Activated CD4-positive, alpha-beta T cell treated with anti-CD3 and anti-CD28 coated beads, Interleukin-2, amount 10 ng/mL, durations not matched to agents 7 days and 5 days (primary cell): ENCODE results near the gene OR2D3. TPM values are rescaled to one million over a fixed set of nuclear protein-coding genes. Genes with fewer than 3 reads are reported as not detected.
"Not testable (repeated sequence)": the region's sequence is repeated elsewhere in the genome, so short reads cannot be mapped to it uniquely, and the experiment has no call there.

ENCODE experiments used
- CTCF ChIA-PET: fragments of 350-600 bp; sonication (Branson Sonifier 250); formaldehyde crosslinking; loops from one replicate; lab custom pipeline; 2021; ENCODE audit warnings: antibody characterized with exemption; lab: Charles Lee
- POLR2A ChIA-PET: fragments of 350-600 bp; sonication (Branson Sonifier 250); formaldehyde crosslinking; loops from one replicate; lab custom pipeline; 2021; ENCODE audit warnings: antibody characterized with exemption; lab: Charles Lee
- DNase-seq: peaks from one replicate; pipeline ENCODE4 v3.0.0-alpha.2; 2020
- H3K27ac Mint-ChIP-seq: one replicate; pipeline ENCODE4 v1.8.0; 2021; ENCODE audit warnings: mild to moderate bottlenecking, moderate library complexity, mixed read lengths
- H3K27me3 Mint-ChIP-seq: one replicate; pipeline ENCODE4 v1.8.0; 2021; ENCODE audit warnings: mixed read lengths
- H3K36me3 Mint-ChIP-seq: one replicate; pipeline ENCODE4 v1.8.0; 2021; ENCODE audit warnings: low read depth, mixed read lengths
- H3K4me1 Mint-ChIP-seq: one replicate; pipeline ENCODE4 v1.8.0; 2021; ENCODE audit warnings: mixed read lengths
- H3K4me3 Mint-ChIP-seq: one replicate; pipeline ENCODE4 v1.8.0; 2021; ENCODE audit warnings: mild to moderate bottlenecking, moderate library complexity, mixed read lengths
- H3K9me3 Mint-ChIP-seq: one replicate; pipeline ENCODE4 v1.8.0; 2021; ENCODE audit warnings: mixed read lengths
- total RNA-seq, 2 experiments: library from RNA; stranded (reverse); gene quantifications; one replicate each; pipeline ENCODE4 v1.2.3, GENCODE V29; 2021

The OR2D3 gene, protein sequence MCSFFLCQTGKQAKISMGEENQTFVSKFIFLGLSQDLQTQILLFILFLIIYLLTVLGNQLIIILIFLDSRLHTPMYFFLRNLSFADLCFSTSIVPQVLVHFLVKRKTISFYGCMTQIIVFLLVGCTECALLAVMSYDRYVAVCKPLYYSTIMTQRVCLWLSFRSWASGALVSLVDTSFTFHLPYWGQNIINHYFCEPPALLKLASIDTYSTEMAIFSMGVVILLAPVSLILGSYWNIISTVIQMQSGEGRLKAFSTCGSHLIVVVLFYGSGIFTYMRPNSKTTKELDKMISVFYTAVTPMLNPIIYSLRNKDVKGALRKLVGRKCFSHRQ
- total RNA-seq: not detected

GRCh38 chr11:6920702-6921101 lies at the start of gene OR2D3:
Gene OR2D3 (plus strand): TSS chr11:6921002. CDS start chr11:6921002, 0 bp downstream.
- DNase-seq: no peak
- CTCF ChIA-PET: no interaction called here
- POLR2A ChIA-PET: no interaction called here
- peaks cover 24% of the 10 kb centered on the region for H3K27me3 Mint-ChIP-seq
- peaks cover 3% of the 10 kb centered on the region for H3K9me3 Mint-ChIP-seq
- H3K4me3 Mint-ChIP-seq: no peak within 1 kb of the TSS
- no peak within 1 kb of the TSS for H3K27ac Mint-ChIP-seq
- H3K36me3 Mint-ChIP-seq: peaks cover 1% of the 10 kb centered on the region
- peaks cover 2% of the 10 kb centered on the region for H3K4me1 Mint-ChIP-seq

DNA sequence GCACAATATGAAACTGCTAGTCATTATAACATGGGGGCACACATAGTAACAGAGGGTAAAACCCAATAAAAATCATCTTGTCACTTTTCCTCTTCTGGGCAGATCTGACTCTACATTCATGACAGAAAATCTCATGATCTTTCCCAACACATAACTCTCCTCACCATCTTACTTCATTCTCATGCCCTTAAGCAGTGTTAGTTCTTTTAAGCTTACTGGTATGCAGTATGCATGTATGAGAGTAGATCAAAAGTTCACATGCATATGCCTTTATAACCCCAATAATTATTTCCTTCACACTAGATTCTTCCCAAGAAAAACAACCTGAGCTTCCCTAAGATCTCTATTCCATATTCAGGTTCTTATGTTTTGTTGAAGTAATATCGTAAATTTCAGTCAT lies 49.5 kb upstream of the OR2D3 start:
- Mint-ChIP-seq H3K36me3 (no peaks in the 10 kb centered on the region), H3K9me3 (no peaks in the 10 kb centered on the region), H3K4me1 (no peaks in the 10 kb centered on the region), H3K27ac (no peak overlapping the region), H3K4me3 (no peak overlapping the region), H3K27me3 (peaks cover 2% of the 10 kb centered on the region)
- ChIA-PET CTCF (no interaction called here), POLR2A (no interaction called here)
- no peak for DNase-seq

GRCh38 chr11:6875761-6876160 lies 45.0 kb upstream of the OR2D3 start:
- H3K36me3 Mint-ChIP-seq: no peaks in the 10 kb centered on the region

GRCh38 chr11:6876325-6876724 lies 44.5 kb upstream of the OR2D3 start, which contains the start of gene OR10A4:
Gene OR10A4 (plus strand): TSS chr11:6876625. CDS start chr11:6876648, 23 bp downstream.
- H3K36me3 Mint-ChIP-seq: no peaks in the 10 kb centered on the region
- H3K4me3 Mint-ChIP-seq: no peak within 1 kb of the TSS
- ChIA-PET POLR2A (interaction anchor here (0.6 kb wide), 1 partner anchor 14 kb away, joined by 4 read pairs; no protein-coding TSS in a partner anchor), CTCF (no interaction called here)
- no peaks in the 10 kb centered on the region for H3K9me3 Mint-ChIP-seq
- DNase-seq: no peak
- H3K4me1 Mint-ChIP-seq: no peaks in the 10 kb centered on the region
- H3K27ac Mint-ChIP-seq: no peak within 1 kb of the TSS
- H3K27me3 Mint-ChIP-seq: no peaks in the 10 kb centered on the region

More at GRCh38 chr11:6875761-6876160, 45.0 kb upstream of the OR2D3 start:
- no peaks in the 10 kb centered on the region for H3K9me3 Mint-ChIP-seq
- H3K27me3 Mint-ChIP-seq: no peaks in the 10 kb centered on the region
- POLR2A ChIA-PET: no interaction called here
- no peak overlapping the region for H3K27ac Mint-ChIP-seq
- DNase-seq: no peak
- CTCF ChIA-PET: no interaction called here
- H3K4me3 Mint-ChIP-seq: no peak overlapping the region
- no peaks in the 10 kb centered on the region for H3K4me1 Mint-ChIP-seq

DNA sequence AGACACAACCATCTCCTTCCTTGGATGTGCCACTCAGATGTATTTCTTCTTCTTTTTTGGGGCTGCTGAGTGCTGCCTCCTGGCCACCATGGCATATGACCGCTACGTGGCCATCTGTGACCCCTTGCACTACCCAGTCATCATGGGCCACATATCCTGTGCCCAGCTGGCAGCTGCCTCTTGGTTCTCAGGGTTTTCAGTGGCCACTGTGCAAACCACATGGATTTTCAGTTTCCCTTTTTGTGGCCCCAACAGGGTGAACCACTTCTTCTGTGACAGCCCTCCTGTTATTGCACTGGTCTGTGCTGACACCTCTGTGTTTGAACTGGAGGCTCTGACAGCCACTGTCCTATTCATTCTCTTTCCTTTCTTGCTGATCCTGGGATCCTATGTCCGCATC lies 43.9 kb upstream of the OR2D3 start:
- H3K27me3 Mint-ChIP-seq: no peaks in the 10 kb centered on the region
- no peak overlapping the region for H3K27ac Mint-ChIP-seq
- ChIA-PET CTCF (no interaction called here), POLR2A (no interaction called here)
- DNase-seq: no peak
- no peaks in the 10 kb centered on the region for H3K36me3 Mint-ChIP-seq
- H3K9me3 Mint-ChIP-seq: no peaks in the 10 kb centered on the region
- H3K4me3 Mint-ChIP-seq: no peak overlapping the region
- no peaks in the 10 kb centered on the region for H3K4me1 Mint-ChIP-seq

- no peaks in the 10 kb centered on the region for H3K4me1 Mint-ChIP-seq
- CTCF ChIA-PET: no interaction called here
- H3K4me3 Mint-ChIP-seq: no peak overlapping the region
- POLR2A ChIA-PET: no interaction called here
- no peaks in the 10 kb centered on the region for H3K9me3 Mint-ChIP-seq
- no peak overlapping the region for H3K27ac Mint-ChIP-seq
- no peaks in the 10 kb centered on the region for H3K36me3 Mint-ChIP-seq
- H3K27me3 Mint-ChIP-seq: peaks cover 21% of the 10 kb centered on the region
- no peak for DNase-seq
These were observed 38.1 kb upstream of the OR2D3 start for GRCh38 chr11:6882751-6883150.

GRCh38 chr11:6887711-6888110 lies 33.1 kb upstream of the OR2D3 start:
- H3K4me1 Mint-ChIP-seq, POLR2A ChIA-PET, H3K4me3 Mint-ChIP-seq, H3K27ac Mint-ChIP-seq, CTCF ChIA-PET, H3K36me3 Mint-ChIP-seq, DNase-seq, H3K9me3 Mint-ChIP-seq: not testable (repeated sequence)
- H3K27me3 Mint-ChIP-seq: peaks cover 25% of the 10 kb centered on the region

DNA sequence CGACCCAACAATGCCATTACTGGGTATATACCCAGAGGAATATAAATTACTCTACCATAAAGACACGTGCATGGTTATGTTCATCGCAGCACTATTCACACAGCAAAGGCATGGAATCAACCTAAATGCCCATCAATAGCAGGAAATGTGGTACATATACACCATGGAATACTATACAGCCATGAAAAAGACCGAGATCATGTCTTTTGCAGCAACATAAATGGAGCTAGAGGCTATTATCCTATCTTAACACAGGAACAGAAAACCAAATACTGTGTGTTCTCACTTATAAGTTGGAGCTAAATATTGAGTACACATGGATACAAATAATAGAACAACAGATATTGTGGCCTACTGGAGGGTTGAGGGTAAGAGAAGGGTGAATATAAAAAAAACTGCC lies 32.0 kb upstream of the OR2D3 start:
- Mint-ChIP-seq H3K4me1 (no peaks in the 10 kb centered on the region), H3K27me3 (peaks cover 21% of the 10 kb centered on the region), H3K27ac (no peak overlapping the region), H3K36me3 (no peaks in the 10 kb centered on the region), H3K4me3 (no peak overlapping the region), H3K9me3 (no peaks in the 10 kb centered on the region)
- ChIA-PET CTCF (no interaction called here), POLR2A (no interaction called here)
- no peak for DNase-seq

DNA sequence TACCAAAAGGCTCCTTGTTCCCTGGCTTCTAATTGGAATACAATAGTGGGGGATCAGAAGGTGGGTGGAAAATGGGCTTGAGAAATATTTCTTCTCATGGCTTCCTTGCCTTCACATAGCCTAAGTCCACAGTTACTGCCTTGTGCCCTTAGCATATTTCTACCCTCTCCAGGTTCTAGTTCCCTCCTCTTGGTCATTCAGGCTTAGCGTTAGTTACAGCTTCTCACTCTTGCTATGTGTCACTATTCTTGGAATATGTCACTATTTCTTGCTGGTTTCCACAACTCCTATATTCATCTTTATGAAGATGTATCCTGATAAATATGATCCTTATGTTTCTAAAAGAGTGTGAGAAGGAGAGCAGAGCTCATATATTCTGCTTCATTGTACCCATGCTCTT lies 31.0 kb upstream of the OR2D3 start:
- Mint-ChIP-seq H3K9me3 (no peaks in the 10 kb centered on the region), H3K36me3 (no peaks in the 10 kb centered on the region), H3K4me1 (no peaks in the 10 kb centered on the region), H3K27ac (no peak overlapping the region), H3K27me3 (peaks cover 13% of the 10 kb centered on the region), H3K4me3 (no peak overlapping the region)
- no peak for DNase-seq
- ChIA-PET CTCF (no interaction called here), POLR2A (no interaction called here)

GRCh38 chr11:6892400-6892799 lies 28.4 kb upstream of the OR2D3 start, which contains the start of gene OR2D2:
Gene OR2D2 (minus strand): TSS chr11:6892500. CDS start chr11:6892500, 0 bp downstream.
- CTCF ChIA-PET: no interaction called here
- DNase-seq: no peak
- Mint-ChIP-seq H3K4me3 (no peak within 1 kb of the TSS), H3K36me3 (no peaks in the 10 kb centered on the region), H3K9me3 (no peaks in the 10 kb centered on the region), H3K4me1 (no peaks in the 10 kb centered on the region), H3K27ac (no peak within 1 kb of the TSS), H3K27me3 (peaks cover 6% of the 10 kb centered on the region)
- POLR2A ChIA-PET: no interaction called here

DNA sequence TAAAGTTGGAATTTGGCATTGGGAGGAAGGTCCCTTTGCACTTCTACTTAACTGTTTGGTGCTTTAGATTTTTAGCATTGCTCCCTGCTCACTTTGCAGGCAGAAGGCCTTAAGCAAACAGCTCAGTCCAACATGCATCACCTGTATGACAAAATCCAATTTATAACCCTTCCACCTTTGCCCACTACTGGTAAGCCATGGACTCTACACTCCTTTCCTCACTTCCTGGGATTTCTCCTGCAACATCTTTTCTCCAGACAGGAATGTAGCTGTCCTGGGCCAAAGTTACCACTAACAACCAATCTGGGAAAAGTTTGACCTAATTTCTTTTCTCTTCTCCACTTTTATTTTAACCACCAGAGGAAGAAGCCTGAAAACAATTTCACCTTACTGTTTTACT lies 26.7 kb upstream of the OR2D3 start:
- Mint-ChIP-seq H3K4me3 (no peak overlapping the region), H3K36me3 (no peaks in the 10 kb centered on the region), H3K27me3 (peaks cover 10% of the 10 kb centered on the region), H3K4me1 (no peaks in the 10 kb centered on the region), H3K27ac (no peak overlapping the region), H3K9me3 (no peaks in the 10 kb centered on the region)
- DNase-seq: no peak
- POLR2A ChIA-PET: no interaction called here
- CTCF ChIA-PET: no interaction called here

DNA sequence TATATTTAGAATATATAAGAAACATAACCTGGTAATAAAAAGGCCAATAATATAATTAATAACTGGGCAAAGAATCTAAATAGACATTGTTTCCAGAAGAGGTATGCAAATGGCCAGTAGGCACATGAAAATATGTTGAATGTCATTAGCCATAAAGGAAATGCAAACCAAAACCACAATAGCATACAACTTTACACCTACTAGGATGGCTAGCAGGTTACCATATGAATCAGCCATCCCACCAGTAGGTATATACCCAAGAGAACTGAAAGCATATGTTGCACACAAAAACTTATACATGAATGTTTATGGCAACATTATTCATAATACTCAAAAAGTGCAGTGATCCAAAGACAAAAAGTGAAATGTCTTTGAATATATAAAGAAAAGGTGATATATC lies 25.8 kb upstream of the OR2D3 start:
- CTCF ChIA-PET: no interaction called here
- no peak for DNase-seq
- POLR2A ChIA-PET: no interaction called here
- Mint-ChIP-seq H3K9me3 (no peaks in the 10 kb centered on the region), H3K27ac (no peak overlapping the region), H3K4me1 (no peaks in the 10 kb centered on the region), H3K36me3 (no peaks in the 10 kb centered on the region), H3K4me3 (no peak overlapping the region), H3K27me3 (peaks cover 10% of the 10 kb centered on the region)

GRCh38 chr11:6898911-6899310 lies 21.9 kb upstream of the OR2D3 start:
- Mint-ChIP-seq H3K27me3 (peaks cover 9% of the 10 kb centered on the region), H3K4me3 (no peak overlapping the region), H3K27ac (no peak overlapping the region), H3K36me3 (no peaks in the 10 kb centered on the region), H3K4me1 (no peaks in the 10 kb centered on the region), H3K9me3 (no peaks in the 10 kb centered on the region)
- POLR2A ChIA-PET: no interaction called here
- DNase-seq: no peak
- CTCF ChIA-PET: no interaction called here
